Tibial nerve (tissue), 4 donors: ENCODE measurements around the gene GPR150.

Experiments
- CTCF ChIP-seq, 5 experiments: fragments of 200-600 bp in 3 of 5; fragments of 450-650 bp in 2 of 5; sonication (generic) in 3 of 5; IDR thresholded peaks; one replicate each; pipeline ENCODE4 v1.5.1; 2016 to 2019; ENCODE audit warnings: antibody characterized with exemption in 5 of 5, mild to moderate bottlenecking in 3 of 5, moderate library complexity in 2 of 5
- EP300 ChIP-seq, 2 donors: sonication (generic); formaldehyde crosslinking; IDR thresholded peaks; one replicate each; pipeline ENCODE4 v1.6.1; 2017; ENCODE audit warnings: antibody characterized with exemption in 2 of 2, mild to moderate bottlenecking in 1 of 2
- POLR2A ChIP-seq, 2 donors: fragments of 450-650 bp; IDR thresholded peaks; one replicate each; pipeline ENCODE4 v1.6.1; 2017; ENCODE audit warnings: antibody characterized with exemption in 2 of 2, mild to moderate bottlenecking in 2 of 2, moderate library complexity in 2 of 2

DNA sequence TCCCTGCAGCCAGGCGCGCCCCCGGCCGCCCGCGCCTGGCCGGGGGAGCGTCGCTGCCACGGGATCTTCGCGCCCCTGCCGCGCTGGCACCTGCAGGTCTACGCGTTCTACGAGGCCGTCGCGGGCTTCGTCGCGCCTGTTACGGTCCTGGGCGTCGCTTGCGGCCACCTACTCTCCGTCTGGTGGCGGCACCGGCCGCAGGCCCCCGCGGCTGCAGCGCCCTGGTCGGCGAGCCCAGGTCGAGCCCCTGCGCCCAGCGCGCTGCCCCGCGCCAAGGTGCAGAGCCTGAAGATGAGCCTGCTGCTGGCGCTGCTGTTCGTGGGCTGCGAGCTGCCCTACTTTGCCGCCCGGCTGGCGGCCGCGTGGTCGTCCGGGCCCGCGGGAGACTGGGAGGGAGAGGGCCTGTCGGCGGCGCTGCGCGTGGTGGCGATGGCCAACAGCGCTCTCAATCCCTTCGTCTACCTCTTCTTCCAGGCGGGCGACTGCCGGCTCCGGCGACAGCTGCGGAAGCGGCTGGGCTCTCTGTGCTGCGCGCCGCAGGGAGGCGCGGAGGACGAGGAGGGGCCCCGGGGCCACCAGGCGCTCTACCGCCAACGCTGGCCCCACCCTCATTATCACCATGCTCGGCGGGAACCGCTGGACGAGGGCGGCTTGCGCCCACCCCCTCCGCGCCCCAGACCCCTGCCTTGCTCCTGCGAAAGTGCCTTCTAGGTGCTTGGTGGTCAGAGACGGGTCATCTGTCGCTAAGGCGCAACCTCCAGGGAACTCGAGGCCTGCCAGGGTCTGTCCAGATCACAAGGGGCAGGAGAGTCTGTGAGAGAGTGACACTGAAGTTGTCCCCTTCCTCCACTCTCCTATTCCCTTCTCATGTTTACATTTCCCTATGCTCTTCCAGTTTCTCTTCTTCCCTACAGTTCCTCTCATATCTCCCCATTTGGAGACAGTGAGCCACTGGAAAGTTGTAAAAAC lies 1.3 kb downstream of the GPR150 start:
- TF ChIP-seq EP300 (IDR thresholded peaks at IDR 0.05) (peak in 1 of 2 donors; percentile 39), CTCF (IDR thresholded peaks at IDR 0.05) (peak in 1 of 5 experiments; percentile 2), POLR2A (IDR thresholded peaks at IDR 0.05) (peak in 1 of 2 donors; percentile 29)
